ENCODE measurements around the gene CYP26A1. TPM values are rescaled to one million over a fixed set of nuclear protein-coding genes. Genes with fewer than 3 reads are reported as not detected.

The CYP26A1 gene
- total RNA-seq, 4 donors from 2014 or later, result 0.76 TPM; not detected in 3

- TF ChIP-seq CTCF (IDR thresholded peaks at IDR 0.05) (no peak), POLR2A (IDR thresholded peaks at IDR 0.05) (no peak)
- peak overlapping the region in 1 of 2 donors; percentile 4 for H3K4me3 ChIP-seq
- peaks cover 0 to 29% of the 10 kb centered on the region in 2 donors for H3K27me3 ChIP-seq
- no peak for DNase-seq
- H3K4me1 ChIP-seq, result peaks cover 0 to 21% of the 10 kb centered on the region in 2 donors
- no peaks in the 10 kb centered on the region for H3K36me3 ChIP-seq
- intact Hi-C loops (cut with DNase I; ENCODE audit: low total_unique reads), result no loop called here
- H3K9me3 ChIP-seq, result no peaks in the 10 kb centered on the region
- H3K27ac ChIP-seq, result no peak overlapping the region
Measured at GRCh38 chr10:93072225-93072712, 1.4 kb upstream of the CYP26A1 start.

GRCh38 chr10:93072713-93073538 lies 767 bp upstream of the CYP26A1 start:
- Histone ChIP-seq H3K4me1 (peaks cover 0 to 20% of the 10 kb centered on the region in 2 donors), H3K4me3 (peak overlapping the region in 1 of 2 donors; percentile 5), H3K27ac (no peak overlapping the region), H3K9me3 (no peaks in the 10 kb centered on the region), H3K36me3 (no peaks in the 10 kb centered on the region), H3K27me3 (peaks cover 0 to 29% of the 10 kb centered on the region in 2 donors)
- no peak for DNase-seq
- no peak for TF ChIP-seq CTCF (IDR thresholded peaks at IDR 0.05)
- no peak for TF ChIP-seq POLR2A (IDR thresholded peaks at IDR 0.05)
- intact Hi-C loops (cut with DNase I; ENCODE audit: low total_unique reads), result no loop called here

GRCh38 chr10:93074147-93074596 lies 479 bp downstream of the CYP26A1 start:
- TF ChIP-seq POLR2A (IDR thresholded peaks at IDR 0.05) (no peak), CTCF (IDR thresholded peaks at IDR 0.05) (no peak)
- no peaks in the 10 kb centered on the region for H3K36me3 ChIP-seq
- intact Hi-C loops (cut with DNase I; ENCODE audit: low total_unique reads), result no loop called here
- H3K9me3 ChIP-seq, result no peaks in the 10 kb centered on the region
- no peak overlapping the region for H3K27ac ChIP-seq
- peaks cover 0 to 29% of the 10 kb centered on the region in 2 donors for H3K27me3 ChIP-seq
- no peak for DNase-seq
- peak overlapping the region in 1 of 2 donors; percentile 5 for H3K4me3 ChIP-seq
- peaks cover 0 to 14% of the 10 kb centered on the region in 2 donors for H3K4me1 ChIP-seq

GRCh38 chr10:93074597-93075368 lies 1.1 kb downstream of the CYP26A1 start:
- no peak for DNase-seq
- no peaks in the 10 kb centered on the region for H3K36me3 ChIP-seq
- H3K27me3 ChIP-seq, result peaks cover 0 to 29% of the 10 kb centered on the region in 2 donors
- intact Hi-C loops (cut with DNase I; ENCODE audit: low total_unique reads), result no loop called here
- H3K4me1 ChIP-seq, result peaks cover 0 to 14% of the 10 kb centered on the region in 2 donors
- no peak overlapping the region for H3K4me3 ChIP-seq
- no peaks in the 10 kb centered on the region for H3K9me3 ChIP-seq
- no peak overlapping the region for H3K27ac ChIP-seq
- no peak for TF ChIP-seq CTCF (IDR thresholded peaks at IDR 0.05)
- TF ChIP-seq POLR2A (IDR thresholded peaks at IDR 0.05), result no peak
